AG10803 (cell line): ENCODE data around the gene TAMM41.
"Not testable (repeated sequence)": the region's sequence is repeated elsewhere in the genome, so short reads cannot be mapped to it uniquely, and the experiment has no call there.

Source experiments
- DNase-seq: peaks from one replicate; pipeline ENCODE4 v3.0.0; 2010; ENCODE audit warnings: low read depth
- H3K4me3 ChIP-seq: 2 replicates; pipeline ENCODE4 v1.5.1; 2011; ENCODE audit warnings: mild to moderate bottlenecking, low read length, control low read depth
- CTCF ChIP-seq: conservative IDR thresholded peaks from 2 replicates; pipeline ENCODE4 v1.5.1; 2011; ENCODE audit warnings: mild to moderate bottlenecking, low read length, control low read depth, inconsistent platforms

The TAMM41 gene

GRCh38 chr3:11846281-11847266 is at the start of gene TAMM41:
TAMM41 (minus strand) TSS chr3:11846885; CDS start chr3:11846636, 249 bp downstream.
- H3K4me3 ChIP-seq: peak within 1 kb of the TSS; percentile 100
- peak; percentile 89 for DNase-seq
- TF ChIP-seq CTCF: peak; percentile 79

- no peak for DNase-seq
- TF ChIP-seq CTCF: no peak
- no peak overlapping the region for H3K4me3 ChIP-seq
These were observed 32.2 kb upstream of the TAMM41 start for GRCh38 chr3:11878837-11879236.

- DNase-seq, H3K4me3 ChIP-seq: not testable (repeated sequence)
These were observed 28.0 kb upstream of the TAMM41 start for GRCh38 chr3:11874707-11875106.

GRCh38 chr3:11863739-11864138 is 17.1 kb upstream of the TAMM41 start:
- DNase-seq, H3K4me3 ChIP-seq: not testable (repeated sequence)

- DNase-seq, H3K4me3 ChIP-seq: not testable (repeated sequence)
These were observed 15.9 kb upstream of the TAMM41 start for GRCh38 chr3:11862584-11862983.

GRCh38 chr3:11862145-11862544 is 15.5 kb upstream of the TAMM41 start:
- not testable (repeated sequence) for DNase-seq

GRCh38 chr3:11860213-11860612 is 13.5 kb upstream of the TAMM41 start:
- DNase-seq: not testable (repeated sequence)

More at GRCh38 chr3:11862145-11862544, 15.5 kb upstream of the TAMM41 start:
- not testable (repeated sequence) for H3K4me3 ChIP-seq

GRCh38 chr3:11853450-11853849 is 6.8 kb upstream of the TAMM41 start:
- no peak overlapping the region for H3K4me3 ChIP-seq
- no peak for TF ChIP-seq CTCF
- DNase-seq: no peak

More at GRCh38 chr3:11860213-11860612, 13.5 kb upstream of the TAMM41 start:
- not testable (repeated sequence) for H3K4me3 ChIP-seq

GRCh38 chr3:11850003-11850402 is 3.3 kb upstream of the TAMM41 start:
- TF ChIP-seq CTCF: no peak
- no peak for DNase-seq
- no peak overlapping the region for H3K4me3 ChIP-seq

- TF ChIP-seq CTCF: no peak
- H3K4me3 ChIP-seq: no peak overlapping the region
- DNase-seq: no peak
These were observed 922 bp upstream of the TAMM41 start for GRCh38 chr3:11847607-11848006.
